CD8-positive, alpha-beta memory T cell (primary cell): Measurements from ENCODE around the gene KDM4C. TPM values are rescaled to one million over a fixed set of nuclear protein-coding genes. Genes with fewer than 3 reads are reported as not detected.

Source experiments
- CTCF ChIA-PET: fragments of 350-600 bp; sonication (Branson Sonifier 250); formaldehyde crosslinking; loops from one replicate; lab custom pipeline; 2021; ENCODE audit warnings: antibody characterized with exemption; lab: Charles Lee
- POLR2A ChIA-PET: fragments of 350-600 bp; sonication (Branson Sonifier 250); formaldehyde crosslinking; loops from one replicate; lab custom pipeline; 2021; ENCODE audit warnings: antibody characterized with exemption; lab: Charles Lee
- DNase-seq, 5 donors: peaks; one replicate each; pipeline versions ENCODE4 v3.0.0 to v3.0.0-alpha.2; 2020 to 2022; ENCODE audit warnings: mixed read lengths in 1 of 5
- H3K27ac ChIP-seq: one replicate; pipeline ENCODE4 v1.7.0; 2013; ENCODE audit warnings: low read depth, mild to moderate bottlenecking, low read length, moderate library complexity
- H3K27me3 ChIP-seq: 2 replicates; pipeline ENCODE4 v1.7.0; 2013; ENCODE audit warnings: low read length, mild to moderate bottlenecking; ENCODE audit not compliant: insufficient read depth, poor library complexity, severe bottlenecking
- H3K36me3 ChIP-seq: 2 replicates; pipeline ENCODE4 v1.7.0; 2013; ENCODE audit warnings: mild to moderate bottlenecking, low read length, moderate library complexity; ENCODE audit not compliant: insufficient read depth
- H3K4me1 ChIP-seq: 2 replicates; pipeline ENCODE4 v1.7.0; 2013; ENCODE audit warnings: mild to moderate bottlenecking, low read length, moderate library complexity; ENCODE audit not compliant: insufficient read depth
- H3K4me3 ChIP-seq: 2 replicates; pipeline ENCODE4 v1.7.0; 2013; ENCODE audit warnings: mild to moderate bottlenecking, low read length
- H3K9me3 ChIP-seq: 2 replicates; pipeline ENCODE4 v1.7.0; 2013; ENCODE audit warnings: mild to moderate bottlenecking, low read length
- H3K27ac Mint-ChIP-seq, 8 donors: one replicate each; pipeline ENCODE4 v1.8.0; 2020 to 2021; ENCODE audit warnings: mixed read lengths in 8 of 8, mild to moderate bottlenecking in 6 of 8, inconsistent platforms in 3 of 8, moderate library complexity in 3 of 8
- H3K27me3 Mint-ChIP-seq, 2 donors: one replicate each; pipeline ENCODE4 v1.8.0; 2020 to 2021; ENCODE audit warnings: mixed read lengths in 2 of 2, mild to moderate bottlenecking in 1 of 2, moderate library complexity in 1 of 2
- H3K36me3 Mint-ChIP-seq, 3 donors: one replicate each; pipeline ENCODE4 v1.8.0; 2020 to 2021; ENCODE audit warnings: mixed read lengths in 3 of 3, inconsistent platforms in 1 of 3, mild to moderate bottlenecking in 1 of 3
- H3K4me1 Mint-ChIP-seq, 3 donors: one replicate each; pipeline ENCODE4 v1.8.0; 2020 to 2021; ENCODE audit warnings: mixed read lengths in 3 of 3, inconsistent platforms in 1 of 3, mild to moderate bottlenecking in 1 of 3
- H3K4me3 Mint-ChIP-seq, 7 donors: one replicate each; pipeline ENCODE4 v1.8.0; 2020 to 2021; ENCODE audit warnings: mixed read lengths in 7 of 7, mild to moderate bottlenecking in 6 of 7, moderate library complexity in 4 of 7, inconsistent platforms in 2 of 7
- H3K9me3 Mint-ChIP-seq, 5 donors: one replicate each; pipeline ENCODE4 v1.8.0; 2020 to 2022; ENCODE audit warnings: mixed read lengths in 5 of 5, mild to moderate bottlenecking in 3 of 5, moderate library complexity in 2 of 5, inconsistent platforms in 1 of 5
- polyA plus RNA-seq: library from polyadenylated mRNA; unstranded; fragments of 300-500 nt; fragmentation: Illumina TruSeq; gene quantifications from one replicate; pipeline ENCODE4 v1.2.3, GENCODE V29; 2021
- total RNA-seq, 2 experiments: library from RNA; stranded (reverse); gene quantifications; one replicate each; pipeline ENCODE4 v1.2.3, GENCODE V29; 2021

The KDM4C gene
- total and polyA plus RNA-seq, 3 experiments from 2014 or later: 25.9 to 31.9 (median 26.8) TPM

- Mint-ChIP-seq H3K4me3 (no peak overlapping the region), H3K27ac (no peak overlapping the region), H3K9me3 (no peaks in the 10 kb centered on the region), H3K4me1 (peaks cover 38 to 62% (median 58%) of the 10 kb centered on the region in 3 donors), H3K27me3 (no peaks in the 10 kb centered on the region), H3K36me3 (peaks cover 27 to 51% (median 31%) of the 10 kb centered on the region in 3 donors)
- Histone ChIP-seq H3K9me3 (no peaks in the 10 kb centered on the region), H3K36me3 (no peaks in the 10 kb centered on the region), H3K27ac (no peak overlapping the region), H3K27me3 (no peaks in the 10 kb centered on the region), H3K4me3 (no peak overlapping the region), H3K4me1 (peaks cover 26% of the 10 kb centered on the region)
- POLR2A ChIA-PET: interaction anchor here (0.5 kb wide), 1 partner anchor 17 kb away, joined by 5 read pairs; no protein-coding TSS in a partner anchor
- no peak for DNase-seq
- CTCF ChIA-PET: no interaction called here
Observed at GRCh38 chr9:7153566-7153965, 395.8 kb downstream of the KDM4C start.

GRCh38 chr9:7154003-7154619 is 396.3 kb downstream of the KDM4C start:
- peaks cover 29 to 54% (median 31%) of the 10 kb centered on the region in 3 donors for H3K36me3 Mint-ChIP-seq
- no peaks in the 10 kb centered on the region for H3K36me3 ChIP-seq
- no peaks in the 10 kb centered on the region for H3K9me3 ChIP-seq
- ChIA-PET CTCF (no interaction called here), POLR2A (no interaction called here)
- H3K27me3 ChIP-seq: no peaks in the 10 kb centered on the region
- no peak overlapping the region for H3K4me3 ChIP-seq
- DNase-seq: no peak
- H3K4me1 Mint-ChIP-seq: peaks cover 40 to 64% (median 58%) of the 10 kb centered on the region in 3 donors
- H3K4me3 Mint-ChIP-seq: no peak overlapping the region
- no peaks in the 10 kb centered on the region for H3K9me3 Mint-ChIP-seq
- H3K27me3 Mint-ChIP-seq: no peaks in the 10 kb centered on the region
- H3K27ac Mint-ChIP-seq: peak overlapping the region in 2 of 8 donors; percentile 42 to 52
- H3K4me1 ChIP-seq: peaks cover 20% of the 10 kb centered on the region
- no peak overlapping the region for H3K27ac ChIP-seq

GRCh38 chr9:7154650-7155049 is 396.9 kb downstream of the KDM4C start:
- no peaks in the 10 kb centered on the region for H3K36me3 ChIP-seq
- Mint-ChIP-seq H3K27ac (no peak overlapping the region), H3K4me1 (peaks cover 40 to 64% (median 55%) of the 10 kb centered on the region in 3 donors), H3K4me3 (no peak overlapping the region), H3K36me3 (peaks cover 30 to 57% (median 31%) of the 10 kb centered on the region in 3 donors), H3K27me3 (no peaks in the 10 kb centered on the region), H3K9me3 (no peaks in the 10 kb centered on the region)
- DNase-seq: no peak
- no peaks in the 10 kb centered on the region for H3K9me3 ChIP-seq
- no peak overlapping the region for H3K27ac ChIP-seq
- ChIA-PET POLR2A (no interaction called here), CTCF (interaction anchor here (1.0 kb wide), 1 partner anchor 11 kb away, joined by 3 read pairs; no protein-coding TSS in a partner anchor)
- no peaks in the 10 kb centered on the region for H3K27me3 ChIP-seq
- H3K4me1 ChIP-seq: peaks cover 15% of the 10 kb centered on the region
- no peak overlapping the region for H3K4me3 ChIP-seq

- Mint-ChIP-seq H3K36me3 (peaks cover 0 to 72% (median 25%) of the 10 kb centered on the region in 3 donors), H3K4me3 (no peak overlapping the region), H3K27me3 (no peaks in the 10 kb centered on the region), H3K4me1 (peaks cover 22 to 33% (median 25%) of the 10 kb centered on the region in 3 donors), H3K27ac (peak overlapping the region in 1 of 8 donors; percentile 71), H3K9me3 (no peaks in the 10 kb centered on the region)
- DNase-seq: no peak
- Histone ChIP-seq H3K9me3 (no peaks in the 10 kb centered on the region), H3K27ac (no peak overlapping the region), H3K4me1 (no peaks in the 10 kb centered on the region), H3K4me3 (no peak overlapping the region), H3K27me3 (no peaks in the 10 kb centered on the region), H3K36me3 (peaks cover 11% of the 10 kb centered on the region)
- POLR2A ChIA-PET: no interaction called here
- CTCF ChIA-PET: no interaction called here
Observed at GRCh38 chr9:7161469-7161868, 403.7 kb downstream of the KDM4C start.

GRCh38 chr9:7163932-7164331 is 406.2 kb downstream of the KDM4C start:
- H3K4me1 Mint-ChIP-seq: peaks cover 7 to 12% (median 11%) of the 10 kb centered on the region in 3 donors
- ChIA-PET POLR2A (no interaction called here), CTCF (no interaction called here)
- no peak overlapping the region for H3K4me3 Mint-ChIP-seq
- H3K27me3 ChIP-seq: no peaks in the 10 kb centered on the region
- H3K27me3 Mint-ChIP-seq: no peaks in the 10 kb centered on the region
- peaks cover 11% of the 10 kb centered on the region for H3K36me3 ChIP-seq
- no peaks in the 10 kb centered on the region for H3K4me1 ChIP-seq
- no peak overlapping the region for H3K4me3 ChIP-seq
- no peak overlapping the region for H3K27ac Mint-ChIP-seq
- no peak for DNase-seq
- H3K36me3 Mint-ChIP-seq: peaks cover 0 to 73% (median 27%) of the 10 kb centered on the region in 3 donors
- H3K9me3 Mint-ChIP-seq: no peaks in the 10 kb centered on the region
- H3K9me3 ChIP-seq: no peaks in the 10 kb centered on the region
- no peak overlapping the region for H3K27ac ChIP-seq

- peaks cover 11% of the 10 kb centered on the region for H3K36me3 ChIP-seq
- no peak overlapping the region for H3K4me3 Mint-ChIP-seq
Observed at GRCh38 chr9:7164440-7165330, 406.9 kb downstream of the KDM4C start.

GRCh38 chr9:7165331-7165975 is 407.7 kb downstream of the KDM4C start:
- Mint-ChIP-seq H3K9me3 (no peaks in the 10 kb centered on the region), H3K36me3 (peaks cover 0 to 73% (median 24%) of the 10 kb centered on the region in 3 donors), H3K27me3 (no peaks in the 10 kb centered on the region), H3K27ac (no peak overlapping the region), H3K4me1 (peaks cover 3 to 5% (median 3%) of the 10 kb centered on the region in 3 donors), H3K4me3 (no peak overlapping the region)
- Histone ChIP-seq H3K27me3 (no peaks in the 10 kb centered on the region), H3K9me3 (no peaks in the 10 kb centered on the region), H3K27ac (no peak overlapping the region), H3K4me1 (no peaks in the 10 kb centered on the region), H3K4me3 (no peak overlapping the region), H3K36me3 (peaks cover 11% of the 10 kb centered on the region)
- ChIA-PET CTCF (interaction anchor here (1.0 kb wide), 1 partner anchor 10 kb away, joined by 3 read pairs; no protein-coding TSS in a partner anchor), POLR2A (no interaction called here)
- DNase-seq: no peak

More at GRCh38 chr9:7164440-7165330, 406.9 kb downstream of the KDM4C start:
- CTCF ChIA-PET: no interaction called here
- Mint-ChIP-seq H3K27ac (peak overlapping the region in 1 of 8 donors; percentile 11), H3K36me3 (peaks cover 0 to 73% (median 27%) of the 10 kb centered on the region in 3 donors), H3K9me3 (no peaks in the 10 kb centered on the region), H3K27me3 (no peaks in the 10 kb centered on the region), H3K4me1 (peaks cover 3 to 5% (median 4%) of the 10 kb centered on the region in 3 donors)
- H3K27me3 ChIP-seq: no peaks in the 10 kb centered on the region
- no peak overlapping the region for H3K27ac ChIP-seq
- H3K9me3 ChIP-seq: no peaks in the 10 kb centered on the region
- POLR2A ChIA-PET: no interaction called here
- H3K4me3 ChIP-seq: no peak overlapping the region
- no peaks in the 10 kb centered on the region for H3K4me1 ChIP-seq
- no peak for DNase-seq
